GM10847 (cell line): Measurements from ENCODE around the gene SPATS2.

Source experiments
- POLR2A ChIP-seq: IDR thresholded peaks from 2 replicates; pipeline ENCODE4 v1.6.1; 2011; ENCODE audit not compliant: insufficient read length; ENCODE audit errors: extremely low read depth

Gene SPATS2

GRCh38 chr12:49543914-49544815, 176.9 kb downstream of the SPATS2 start:
- no peak for TF ChIP-seq POLR2A

GRCh38 chr12:49545815-49546214, 178.6 kb downstream of the SPATS2 start:
- TF ChIP-seq POLR2A, result no peak

- no peak for TF ChIP-seq POLR2A
Observed at GRCh38 chr12:49546481-49546880, 179.2 kb downstream of the SPATS2 start.

- TF ChIP-seq POLR2A, result no peak
Observed at GRCh38 chr12:49547090-49547690, 179.9 kb downstream of the SPATS2 start.

- TF ChIP-seq POLR2A, result no peak
Observed at GRCh38 chr12:49548481-49548821, 181.2 kb downstream of the SPATS2 start.

GRCh38 chr12:49548822-49549648, 181.8 kb downstream of the SPATS2 start:
- no peak for TF ChIP-seq POLR2A

GRCh38 chr12:49549735-49550692, 182.8 kb downstream of the SPATS2 start:
- TF ChIP-seq POLR2A, result no peak

GRCh38 chr12:49550693-49551252, 183.5 kb downstream of the SPATS2 start:
- no peak for TF ChIP-seq POLR2A

GRCh38 chr12:49552014-49552413, 184.8 kb downstream of the SPATS2 start:
- no peak for TF ChIP-seq POLR2A

GRCh38 chr12:49552425-49552824, 185.2 kb downstream of the SPATS2 start:
- no peak for TF ChIP-seq POLR2A

- no peak for TF ChIP-seq POLR2A
Observed at GRCh38 chr12:49552899-49553298, 185.6 kb downstream of the SPATS2 start.

- no peak for TF ChIP-seq POLR2A
Observed at GRCh38 chr12:49553512-49554088, 186.3 kb downstream of the SPATS2 start.

- no peak for TF ChIP-seq POLR2A
Observed at GRCh38 chr12:49554266-49554665, 187.0 kb downstream of the SPATS2 start.
